NCI-H82 treated with DMSO at 0.1 percent for 48 hours (cell line): Measurements from ENCODE around the gene CIART.
"Not testable (repeated sequence)": the region's sequence is repeated elsewhere in the genome, so short reads cannot be mapped to it uniquely, and the experiment has no call there.

Experiments
- DNase-seq: peaks from one replicate; lab custom pipeline; 2025; ENCODE audit not compliant: unreplicated experiment; lab: John Stamatoyannopoulos, UW

Gene CIART, protein sequence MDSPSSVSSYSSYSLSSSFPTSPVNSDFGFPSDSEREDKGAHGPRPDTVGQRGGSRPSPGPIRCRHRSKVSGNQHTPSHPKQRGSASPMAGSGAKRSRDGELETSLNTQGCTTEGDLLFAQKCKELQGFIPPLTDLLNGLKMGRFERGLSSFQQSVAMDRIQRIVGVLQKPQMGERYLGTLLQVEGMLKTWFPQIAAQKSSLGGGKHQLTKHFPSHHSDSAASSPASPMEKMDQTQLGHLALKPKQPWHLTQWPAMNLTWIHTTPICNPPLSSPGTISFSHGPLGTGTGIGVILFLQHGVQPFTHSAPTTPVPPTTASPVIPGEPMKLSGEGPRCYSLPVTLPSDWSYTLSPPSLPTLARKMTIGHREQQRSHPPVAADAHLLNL

GRCh38 chr1:150281758-150282557, at the start of gene CIART:
TSS of gene CIART (plus strand) at chr1:150282554. CDS start at chr1:150283268, 714 bp downstream.
- peak; percentile 77 for DNase-seq

GRCh38 chr1:150232921-150233320, 49.4 kb upstream of the CIART start:
- not testable (repeated sequence) for DNase-seq

- DNase-seq = no peak
Observed at GRCh38 chr1:150233359-150234308, 48.7 kb upstream of the CIART start.

DNA sequence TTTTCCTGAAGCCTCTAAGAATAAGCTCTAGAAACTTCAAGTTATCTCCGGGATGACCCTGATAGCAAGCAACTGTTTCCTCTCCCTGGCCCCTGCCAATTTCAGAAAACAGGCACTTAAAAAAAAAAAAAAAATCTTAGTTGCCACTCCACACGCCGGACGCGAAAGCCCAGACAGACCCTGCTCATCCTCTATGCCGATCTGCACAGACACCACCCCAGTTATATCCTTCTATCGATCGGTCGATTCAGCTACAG, 48.1 kb upstream of the CIART start:
- DNase-seq = no peak

DNA sequence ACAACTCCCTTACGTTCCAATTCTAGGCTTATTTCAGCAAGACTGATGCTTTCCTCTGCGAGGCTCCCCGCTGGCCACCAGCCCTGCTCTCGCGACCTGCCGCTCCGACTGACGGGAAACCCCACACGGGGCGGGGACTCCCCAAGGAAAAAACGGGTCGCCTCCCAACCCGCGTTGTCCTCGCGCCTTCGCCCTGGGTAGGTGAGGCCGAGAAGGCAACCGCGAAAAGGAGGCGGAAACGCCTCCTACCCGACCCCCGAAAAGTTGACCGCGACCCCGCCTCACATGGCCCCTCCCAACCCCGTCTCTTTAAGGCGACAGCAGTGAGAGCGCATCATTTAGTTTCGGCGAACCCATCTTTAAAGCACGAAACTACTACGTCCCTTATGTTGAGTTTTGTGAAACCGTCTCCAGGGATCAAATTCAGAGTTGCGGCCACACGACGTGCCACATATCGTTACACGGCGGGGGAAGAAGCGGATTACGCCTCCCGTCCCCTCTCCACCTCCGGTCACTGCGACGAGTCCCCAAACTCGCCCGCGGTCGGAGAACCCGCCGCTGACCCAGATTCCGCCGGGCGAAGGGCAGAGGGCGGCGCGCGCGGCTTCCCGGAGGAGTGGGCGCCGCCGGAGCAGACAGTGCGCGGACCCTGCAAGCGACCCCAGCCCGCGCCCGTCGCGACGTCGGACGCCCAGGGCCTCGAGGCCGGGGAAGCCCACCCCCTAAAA, 47.6 kb upstream of the CIART start:
- peak; percentile 41 for DNase-seq

GRCh38 chr1:150235294-150235851, 47.0 kb upstream of the CIART start:
- no peak for DNase-seq

DNA sequence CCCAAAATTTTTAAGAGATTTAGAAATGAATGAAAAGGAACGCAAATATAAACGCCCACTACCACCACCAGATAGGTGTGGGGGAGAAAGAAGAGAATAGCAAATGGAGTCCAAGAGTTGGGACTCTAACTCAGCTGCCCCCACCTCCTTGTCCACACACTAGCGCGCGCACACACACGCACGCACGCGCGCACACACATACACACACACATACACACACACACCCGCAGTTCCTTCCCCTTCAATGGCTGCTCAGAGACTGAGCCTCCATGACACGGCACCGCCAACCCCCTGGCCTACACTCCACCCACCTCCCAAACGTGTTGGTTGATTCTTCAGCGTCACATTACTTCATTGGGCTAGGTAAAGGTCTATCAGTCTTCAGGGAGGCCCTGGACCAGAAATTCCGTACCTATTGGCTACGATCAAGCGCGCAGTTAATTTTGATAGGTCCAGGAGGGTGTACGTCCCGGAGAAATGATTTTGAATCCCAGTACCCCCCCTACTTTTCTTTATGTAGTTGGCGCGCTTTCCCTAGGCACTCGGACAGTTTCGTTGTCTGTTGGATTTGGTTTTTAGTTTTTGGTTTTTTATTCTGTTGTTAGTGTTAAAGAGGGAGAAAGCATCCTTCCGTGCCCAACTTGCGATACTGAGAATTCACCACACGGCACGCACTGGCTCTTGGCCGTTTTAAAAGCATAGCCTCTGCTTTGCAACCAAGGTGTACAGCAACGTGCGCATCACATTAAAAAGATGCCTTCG, 46.3 kb upstream of the CIART start, which contains the start of gene ANP32E:
ANP32E (minus strand) TSS at position 261 of the 762 bp plus-strand sequence. CDS start 326 bp downstream, outside the sequence.
- DNase-seq = peak; percentile 100

DNA sequence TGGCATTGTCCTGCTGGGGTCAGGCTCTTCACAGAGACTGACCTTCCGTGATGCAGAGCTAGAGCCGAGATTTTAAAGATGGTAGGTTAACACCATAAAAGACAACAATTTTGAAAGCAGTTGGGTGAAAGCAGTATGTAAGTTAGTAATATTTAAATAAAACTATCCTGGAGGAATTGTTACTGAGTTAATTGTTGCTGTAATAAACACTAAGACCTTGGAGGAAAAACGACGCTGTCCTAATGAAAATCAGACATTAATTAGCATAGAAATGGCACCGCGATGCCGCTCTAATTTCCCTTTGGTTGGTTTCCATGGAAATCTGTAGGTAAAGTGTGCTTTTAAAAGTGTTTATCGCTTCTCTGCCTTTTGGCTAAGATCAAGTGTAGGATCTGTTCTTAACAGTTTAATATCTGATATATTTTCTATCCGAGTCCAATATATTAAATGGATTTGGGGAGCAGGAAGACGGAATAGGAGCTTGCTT, 45.7 kb upstream of the CIART start:
- no peak for DNase-seq

GRCh38 chr1:150237176-150237575, 45.2 kb upstream of the CIART start:
- DNase-seq = not testable (repeated sequence)

- no peak for DNase-seq
Observed at GRCh38 chr1:150237746-150238145, 44.6 kb upstream of the CIART start.

GRCh38 chr1:150243003-150243402, 39.4 kb upstream of the CIART start:
- DNase-seq = no peak

GRCh38 chr1:150249936-150250335, 32.4 kb upstream of the CIART start:
- no peak for DNase-seq

- no peak for DNase-seq
Observed at GRCh38 chr1:150256198-150256553, 26.2 kb upstream of the CIART start.

DNA sequence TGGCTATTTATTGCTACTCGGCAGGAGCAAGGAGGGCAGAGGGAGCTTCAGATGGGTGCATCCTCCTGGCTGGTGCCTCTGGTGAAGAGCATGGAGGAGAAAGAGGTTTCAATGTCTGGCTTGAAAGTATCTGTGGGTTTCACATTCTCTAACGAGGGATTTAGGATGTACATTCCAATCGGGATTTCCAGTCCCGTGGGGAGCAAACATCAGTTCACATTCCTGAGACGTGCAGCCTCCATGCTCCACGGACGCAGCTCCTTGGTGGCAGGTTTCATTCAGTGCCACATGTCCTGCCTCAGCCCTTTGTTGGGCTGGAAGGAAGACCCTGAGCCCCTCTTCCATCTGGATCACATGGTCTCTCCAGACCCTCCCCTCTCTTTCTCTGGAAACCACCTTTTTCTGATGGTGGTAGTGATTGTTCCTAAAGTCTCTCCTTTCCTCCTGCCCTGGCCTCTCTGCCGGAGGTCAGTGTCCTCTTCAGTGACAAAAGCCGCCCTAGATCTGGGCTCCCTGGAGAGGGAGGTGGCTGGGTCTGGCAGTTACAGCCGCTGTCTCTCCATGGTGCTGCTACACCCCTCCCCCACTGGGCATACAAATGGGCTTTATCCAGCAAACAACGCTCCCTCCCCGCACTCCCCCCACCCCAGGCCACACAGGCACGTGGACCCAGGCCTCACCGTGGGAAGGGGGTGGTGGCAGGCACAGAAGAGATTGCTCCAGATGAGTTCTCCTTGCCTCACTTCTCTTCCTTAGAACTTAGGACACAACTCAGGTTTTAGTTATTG, 25.6 kb upstream of the CIART start:
- no peak for DNase-seq

DNA sequence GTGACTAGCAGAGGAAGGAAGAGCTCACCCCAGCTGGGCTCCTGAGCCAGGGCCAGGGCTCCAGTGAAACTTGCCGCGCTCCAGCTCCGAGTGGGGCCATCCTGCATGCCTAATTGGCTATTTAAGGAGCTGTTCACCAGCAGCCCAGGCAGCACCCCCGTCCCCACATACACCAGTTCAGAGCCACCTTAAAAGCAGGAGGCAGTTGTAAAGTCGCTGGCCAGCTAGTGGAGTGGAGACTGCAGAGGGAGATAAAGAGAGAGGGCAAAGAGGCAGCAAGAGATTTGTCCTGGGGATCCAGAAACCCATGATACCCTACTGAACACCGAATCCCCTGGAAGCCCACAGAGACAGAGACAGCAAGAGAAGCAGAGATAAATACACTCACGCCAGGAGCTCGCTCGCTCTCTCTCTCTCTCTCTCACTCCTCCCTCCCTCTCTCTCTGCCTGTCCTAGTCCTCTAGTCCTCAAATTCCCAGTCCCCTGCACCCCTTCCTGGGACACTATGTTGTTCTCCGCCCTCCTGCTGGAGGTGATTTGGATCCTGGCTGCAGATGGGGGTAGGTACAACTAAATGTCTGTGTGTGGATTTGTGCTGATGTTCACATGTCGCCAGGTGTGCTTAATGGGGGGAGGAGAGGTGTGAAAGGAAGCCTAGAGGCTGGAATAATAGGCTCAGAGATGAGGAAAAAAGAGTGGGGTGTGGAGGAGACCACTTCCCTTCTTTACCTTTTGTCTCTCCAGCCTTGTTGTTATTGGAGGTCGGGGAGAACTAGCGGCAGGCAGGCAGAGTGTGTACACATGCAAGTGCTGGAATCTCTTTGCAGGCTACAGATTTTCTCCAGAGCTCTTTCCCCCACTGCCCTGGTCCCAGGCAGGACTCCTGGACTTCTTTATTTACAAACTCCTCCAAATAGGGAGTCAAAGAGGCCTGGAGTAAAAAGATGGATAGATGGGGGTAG, 24.4 kb upstream of the CIART start, which contains the start of gene CA14:
CA14 (plus strand) TSS at position 151 of the 962 bp plus-strand sequence; CDS start at position 506, 355 bp downstream.
- DNase-seq = no peak

- DNase-seq = no peak
Observed at GRCh38 chr1:150259217-150259616, 23.1 kb upstream of the CIART start.
